ENCODE measurements around the gene KLF1. TPM values are rescaled to one million over a fixed set of nuclear protein-coding genes. Genes with fewer than 3 reads are reported as not detected.

The KLF1 gene
- polyA plus RNA-seq, 1 of the 3 experiments (the other 2 are of a cell fraction): not detected

GRCh38 chr19:12865746-12866415, 21.1 kb downstream of the KLF1 start:
- 89% methylated on average over 12 of the region's 19 CpGs for WGBS (ENCODE audit: low lambda C conversion rate)
- no peaks in the 10 kb centered on the region for H3K9me2 ChIP-seq
- no peaks in the 10 kb centered on the region for H3K79me2 ChIP-seq (ENCODE audit: insufficient read depth)
- TF ChIP-seq GATA2 (CRISPR knock-in tag; IDR thresholded peaks at IDR 0.05) (no peak), JUND (IDR thresholded peaks at IDR 0.05) (no peak), TAF1 (IDR thresholded peaks at IDR 0.05; ENCODE audit: borderline replicate concordance, low read depth, low read length) (no peak)
- CTCF ChIA-PET: interaction anchor here (1.0 to 7.9 kb wide), 2 partner anchors 19 to 40 kb away, joined by 3 to 69 read pairs; no protein-coding TSS in a partner anchor
- no peaks in the 10 kb centered on the region for H4K20me1 ChIP-seq (ENCODE audit: insufficient read depth)
- H3K27ac ChIP-seq (ENCODE audit: low read depth in 2 of 2, low read length in 1 of 2): no peak overlapping the region
- H3K4me3 ChIP-seq (ENCODE audit: low read depth in 2 of 2, low read length in 1 of 2): no peak overlapping the region
- no peak for DNase-seq
- H3F3A ChIP-seq (replicated peaks; ENCODE audit: insufficient read depth): peaks cover 4% of the 10 kb centered on the region
- POLR2A ChIA-PET: interaction anchor here (1.0 kb wide), 1 partner anchor 11 kb away, joined by 4 read pairs; no protein-coding TSS in a partner anchor
- H3K9me3 ChIP-seq: no peaks in the 10 kb centered on the region
- no peak overlapping the region for H3K4me2 ChIP-seq
- no peak overlapping the region for H2AFZ ChIP-seq (ENCODE audit: low read depth)
- no peaks in the 10 kb centered on the region for H3K4me1 ChIP-seq (ENCODE audit: control insufficient read depth in 1 of 2, insufficient read depth in 2 of 2, low read depth in 1 of 2, low read length in 1 of 2)
- H3K9ac ChIP-seq: no peak overlapping the region
- H3K27me3 ChIP-seq (ENCODE audit: insufficient read depth): no peaks in the 10 kb centered on the region
- no peaks in the 10 kb centered on the region for H3K36me3 ChIP-seq (replicated peaks in 1 of 2; ENCODE audit: control insufficient read depth in 1 of 2, insufficient read depth in 2 of 2, low read length in 1 of 2)

GRCh38 chr19:12864721-12865715, 22.0 kb downstream of the KLF1 start:
- Histone ChIP-seq H3F3A (replicated peaks; ENCODE audit: insufficient read depth) (peaks cover 4% of the 10 kb centered on the region), H3K27ac (ENCODE audit: low read depth in 2 of 2, low read length in 1 of 2) (no peak overlapping the region), H3K9me3 (no peaks in the 10 kb centered on the region), H3K9ac (no peak overlapping the region), H3K36me3 (replicated peaks in 1 of 2; ENCODE audit: control insufficient read depth in 1 of 2, insufficient read depth in 2 of 2, low read length in 1 of 2) (no peaks in the 10 kb centered on the region), H3K4me2 (no peak overlapping the region), H2AFZ (ENCODE audit: low read depth) (no peak overlapping the region), H3K4me3 (ENCODE audit: low read depth in 2 of 2, low read length in 1 of 2) (no peak overlapping the region), H3K27me3 (ENCODE audit: insufficient read depth) (no peaks in the 10 kb centered on the region), H3K79me2 (ENCODE audit: insufficient read depth) (no peaks in the 10 kb centered on the region), H4K20me1 (ENCODE audit: insufficient read depth) (no peaks in the 10 kb centered on the region), H3K4me1 (ENCODE audit: control insufficient read depth in 1 of 2, insufficient read depth in 2 of 2, low read depth in 1 of 2, low read length in 1 of 2) (no peaks in the 10 kb centered on the region), H3K9me2 (no peaks in the 10 kb centered on the region)
- WGBS (ENCODE audit: low lambda C conversion rate): 90% methylated on average over 25 of the region's 34 CpGs
- DNase-seq: no peak
- ChIA-PET POLR2A (interaction anchor here (1.0 kb wide), 1 partner anchor 12 kb away, joined by 4 read pairs; no protein-coding TSS in a partner anchor), CTCF (interaction anchor here (0.7 to 7.9 kb wide), 4 partner anchors 8 to 39 kb away, joined by 3 to 69 read pairs (median 3); no protein-coding TSS in a partner anchor)
- TF ChIP-seq YY1 (IDR thresholded peaks at IDR 0.05; ENCODE audit: low read depth): no peak
- no peak for TF ChIP-seq NFIC (IDR thresholded peaks at IDR 0.05; ENCODE audit: borderline replicate concordance)
- no peak for TF ChIP-seq TAF1 (IDR thresholded peaks at IDR 0.05; ENCODE audit: borderline replicate concordance, low read depth, low read length)
- no peak for TF ChIP-seq USF1 (IDR thresholded peaks at IDR 0.05; ENCODE audit: borderline replicate concordance, low read depth)
- TF ChIP-seq JUND (IDR thresholded peaks at IDR 0.05): no peak
- no peak for TF ChIP-seq RAD21 (IDR thresholded peaks at IDR 0.05; ENCODE audit: low read length)
- no peak for TF ChIP-seq SMC3 (IDR thresholded peaks at IDR 0.05; ENCODE audit: low read depth, low read length)
- TF ChIP-seq FOXM1 (IDR thresholded peaks at IDR 0.05; ENCODE audit: low read depth): no peak
- no peak for TF ChIP-seq USF2 (IDR thresholded peaks at IDR 0.05; ENCODE audit: borderline replicate concordance, low read depth, low read length)
- no peak for TF ChIP-seq RCOR1 (IDR thresholded peaks at IDR 0.05; ENCODE audit: low read length)
- TF ChIP-seq ZBTB33 (IDR thresholded peaks at IDR 0.05; ENCODE audit: borderline replicate concordance, low read depth): no peak
- no peak for TF ChIP-seq REST (IDR thresholded peaks at IDR 0.05; ENCODE audit: low read depth, low read length)
- no peak for TF ChIP-seq GABPA (IDR thresholded peaks at IDR 0.05; ENCODE audit: low read depth)
- no peak for TF ChIP-seq SIN3A (IDR thresholded peaks at IDR 0.05; ENCODE audit: borderline replicate concordance, low read depth, low read length)
- no peak for TF ChIP-seq EZH2phosphoT487 (IDR thresholded peaks at IDR 0.05; ENCODE audit: borderline replicate concordance, low read depth)

All from SK-N-SH (cell line).